Sigmoid colon (tissue), 3 donors: ENCODE measurements around the gene VAV1.
"Not testable (repeated sequence)": the region's sequence is repeated elsewhere in the genome, so short reads cannot be mapped to it uniquely, and the experiment has no call there.

Source experiments
- POLR2A ChIP-seq, 2 donors: fragments of 450-650 bp; IDR thresholded peaks; one replicate each; pipeline ENCODE4 v1.6.1; 2016; ENCODE audit warnings: antibody characterized with exemption in 2 of 2, mild to moderate bottlenecking in 2 of 2, moderate library complexity in 2 of 2
- TF ChIP-seq, protein P1 (sequence below), 4 experiments: fragments of 450-650 bp in 3 of 4; fragments of 200-600 bp in 1 of 4; IDR thresholded peaks; one replicate each; pipeline ENCODE4 v1.5.1; 2016 to 2019; ENCODE audit warnings: antibody characterized with exemption in 4 of 4, mild to moderate bottlenecking in 3 of 4, moderate library complexity in 2 of 4

DNA sequence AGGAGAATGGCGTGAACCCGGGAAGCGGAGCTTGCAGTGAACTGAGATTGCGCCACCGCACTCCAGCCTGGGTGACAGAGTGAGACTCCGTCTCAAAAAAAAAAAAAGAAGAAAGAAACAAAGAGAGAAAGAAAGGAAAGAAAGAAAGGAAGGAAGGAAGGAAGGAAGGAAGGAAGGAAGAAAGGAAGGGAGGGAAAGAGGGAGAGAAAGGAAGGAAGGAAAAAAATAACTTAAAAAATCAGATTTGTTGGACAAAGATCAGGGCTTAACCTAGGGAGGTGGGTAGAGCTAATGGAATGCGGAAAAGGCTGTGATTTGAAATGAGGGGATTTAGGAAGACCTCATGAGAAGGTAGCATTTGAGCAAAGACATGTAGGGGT, 870 bp upstream of the VAV1 start:
- TF ChIP-seq POLR2A (IDR thresholded peaks at IDR 0.05): not testable (repeated sequence)
- TF ChIP-seq, protein P1, sequence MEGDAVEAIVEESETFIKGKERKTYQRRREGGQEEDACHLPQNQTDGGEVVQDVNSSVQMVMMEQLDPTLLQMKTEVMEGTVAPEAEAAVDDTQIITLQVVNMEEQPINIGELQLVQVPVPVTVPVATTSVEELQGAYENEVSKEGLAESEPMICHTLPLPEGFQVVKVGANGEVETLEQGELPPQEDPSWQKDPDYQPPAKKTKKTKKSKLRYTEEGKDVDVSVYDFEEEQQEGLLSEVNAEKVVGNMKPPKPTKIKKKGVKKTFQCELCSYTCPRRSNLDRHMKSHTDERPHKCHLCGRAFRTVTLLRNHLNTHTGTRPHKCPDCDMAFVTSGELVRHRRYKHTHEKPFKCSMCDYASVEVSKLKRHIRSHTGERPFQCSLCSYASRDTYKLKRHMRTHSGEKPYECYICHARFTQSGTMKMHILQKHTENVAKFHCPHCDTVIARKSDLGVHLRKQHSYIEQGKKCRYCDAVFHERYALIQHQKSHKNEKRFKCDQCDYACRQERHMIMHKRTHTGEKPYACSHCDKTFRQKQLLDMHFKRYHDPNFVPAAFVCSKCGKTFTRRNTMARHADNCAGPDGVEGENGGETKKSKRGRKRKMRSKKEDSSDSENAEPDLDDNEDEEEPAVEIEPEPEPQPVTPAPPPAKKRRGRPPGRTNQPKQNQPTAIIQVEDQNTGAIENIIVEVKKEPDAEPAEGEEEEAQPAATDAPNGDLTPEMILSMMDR (IDR thresholded peaks at IDR 0.05): not testable (repeated sequence)
